DOHH2 (cell line): ENCODE measurements around the gene SBNO2.

Experiments used
- EZH2phosphoT487 ChIP-seq: fragments of 200-600 bp; sonication (generic); IDR thresholded peaks from 2 replicates; pipeline ENCODE4 v1.6.1; 2017; ENCODE audit warnings: borderline replicate concordance, mild to moderate bottlenecking, antibody characterized with exemption, low read length, moderate library complexity, mixed read lengths
- TF ChIP-seq, protein P1 (sequence below): fragments of 200-600 bp; sonication (generic); IDR thresholded peaks from one replicate; pipeline ENCODE4 v1.5.1; 2014; ENCODE audit warnings: antibody characterized with exemption, mild to moderate bottlenecking, low read depth, low read length; ENCODE audit not compliant: poor library complexity, severe bottlenecking

DNA sequence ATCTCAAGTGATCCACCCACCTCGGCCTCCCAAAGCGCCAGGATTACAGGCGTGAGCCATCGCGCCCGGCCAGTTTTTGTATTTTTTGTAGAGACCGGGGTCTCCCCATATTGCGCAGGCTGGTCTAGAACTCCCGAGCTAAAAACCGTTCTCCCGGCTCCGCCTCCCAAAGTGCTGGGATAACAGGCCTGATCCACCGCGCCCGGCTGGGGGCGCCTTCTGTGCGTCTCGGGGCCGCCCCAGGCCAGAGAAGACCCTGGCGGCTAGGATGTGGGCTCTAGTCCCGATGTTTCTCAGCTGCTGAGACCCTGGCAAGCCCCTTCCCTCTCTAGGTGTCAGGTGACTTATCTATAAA, 103.5 kb downstream of the SBNO2 start:
- TF ChIP-seq, protein P1, sequence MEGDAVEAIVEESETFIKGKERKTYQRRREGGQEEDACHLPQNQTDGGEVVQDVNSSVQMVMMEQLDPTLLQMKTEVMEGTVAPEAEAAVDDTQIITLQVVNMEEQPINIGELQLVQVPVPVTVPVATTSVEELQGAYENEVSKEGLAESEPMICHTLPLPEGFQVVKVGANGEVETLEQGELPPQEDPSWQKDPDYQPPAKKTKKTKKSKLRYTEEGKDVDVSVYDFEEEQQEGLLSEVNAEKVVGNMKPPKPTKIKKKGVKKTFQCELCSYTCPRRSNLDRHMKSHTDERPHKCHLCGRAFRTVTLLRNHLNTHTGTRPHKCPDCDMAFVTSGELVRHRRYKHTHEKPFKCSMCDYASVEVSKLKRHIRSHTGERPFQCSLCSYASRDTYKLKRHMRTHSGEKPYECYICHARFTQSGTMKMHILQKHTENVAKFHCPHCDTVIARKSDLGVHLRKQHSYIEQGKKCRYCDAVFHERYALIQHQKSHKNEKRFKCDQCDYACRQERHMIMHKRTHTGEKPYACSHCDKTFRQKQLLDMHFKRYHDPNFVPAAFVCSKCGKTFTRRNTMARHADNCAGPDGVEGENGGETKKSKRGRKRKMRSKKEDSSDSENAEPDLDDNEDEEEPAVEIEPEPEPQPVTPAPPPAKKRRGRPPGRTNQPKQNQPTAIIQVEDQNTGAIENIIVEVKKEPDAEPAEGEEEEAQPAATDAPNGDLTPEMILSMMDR = no peak
- no peak for TF ChIP-seq EZH2phosphoT487
